Muscle layer of duodenum (tissue), 2 donors: ENCODE data around the gene OR2C1.

ENCODE experiments used
- H3K27ac ChIP-seq: one replicate; pipeline ENCODE4 v1.7.0; 2013; ENCODE audit warnings: mild to moderate bottlenecking, low read length
- H3K27me3 ChIP-seq: one replicate; pipeline ENCODE4 v1.7.0; 2013; ENCODE audit warnings: low read depth, mild to moderate bottlenecking, control low read depth, low read length
- H3K36me3 ChIP-seq, 2 donors: one replicate each; pipeline ENCODE4 v1.7.0; 2013; ENCODE audit warnings: low read length in 2 of 2, control low read depth in 1 of 2, mild to moderate bottlenecking in 1 of 2; ENCODE audit not compliant: insufficient read depth in 2 of 2, control insufficient read depth in 1 of 2
- H3K4me1 ChIP-seq, 2 donors: one replicate each; pipeline ENCODE4 v1.7.0; 2013; ENCODE audit warnings: low read length in 2 of 2, mild to moderate bottlenecking in 2 of 2, control low read depth in 1 of 2, moderate library complexity in 1 of 2; ENCODE audit not compliant: insufficient read depth in 2 of 2, control insufficient read depth in 1 of 2
- H3K4me3 ChIP-seq, 2 donors: one replicate each; pipeline ENCODE4 v1.7.0; 2013; ENCODE audit warnings: low read length in 2 of 2, low read depth in 1 of 2, mild to moderate bottlenecking in 1 of 2
- H3K9me3 ChIP-seq, 2 donors: one replicate each; pipeline ENCODE4 v1.7.0; 2013; ENCODE audit warnings: low read length in 2 of 2, control low read depth in 1 of 2, mild to moderate bottlenecking in 1 of 2; ENCODE audit not compliant: control insufficient read depth in 1 of 2
- donor health status: healthy.

The OR2C1 gene

DNA sequence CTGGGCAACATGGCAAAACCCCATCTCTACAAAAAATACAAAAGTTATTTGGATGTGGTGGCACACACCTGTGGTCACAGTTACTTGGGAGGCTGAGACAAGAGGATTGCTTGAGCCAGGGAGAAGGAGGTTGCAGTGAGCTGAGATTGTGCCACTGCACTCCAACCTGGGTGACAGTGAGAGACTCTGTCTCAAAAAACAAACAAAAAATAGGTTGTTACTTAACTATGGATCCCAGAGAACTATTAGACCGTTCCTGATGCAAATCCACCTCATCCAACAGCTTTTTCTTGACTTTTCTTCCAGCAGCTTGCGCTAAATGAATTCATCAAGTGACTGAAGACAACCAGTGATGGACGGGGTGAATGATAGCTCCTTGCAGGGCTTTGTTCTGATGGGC lies at the start of gene OR2C1:
TSS of gene OR2C1 (plus strand) at position 301 of the 400 bp plus-strand sequence. CDS start at position 353, 52 bp downstream.
- no peak within 1 kb of the TSS for H3K4me3 ChIP-seq

DNA sequence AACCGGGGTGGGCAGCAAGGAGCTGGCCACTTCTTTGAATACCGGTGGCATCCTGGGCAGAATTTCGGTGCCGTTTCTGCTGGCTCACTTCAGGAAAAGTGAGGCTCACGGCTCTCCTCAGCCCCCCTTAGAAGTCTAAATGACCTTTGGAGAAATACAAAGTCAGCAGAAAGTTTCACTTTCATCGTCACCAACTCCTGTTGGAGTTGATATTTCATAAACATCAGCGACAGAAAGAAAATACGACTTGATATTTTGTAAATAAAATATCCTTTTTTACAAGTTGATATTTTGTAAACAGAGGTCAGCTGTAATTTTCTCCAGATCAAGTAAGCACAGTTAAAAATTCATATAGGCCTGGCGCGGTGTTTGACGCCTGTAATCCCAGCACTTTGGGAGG lies 49.6 kb upstream of the OR2C1 start:
- Histone ChIP-seq H3K4me1 (peaks cover 0 to 12% of the 10 kb centered on the region in 2 donors), H3K36me3 (peaks cover 18 to 53% of the 10 kb centered on the region in 2 donors), H3K4me3 (peak overlapping the region; percentile 82 to 86), H3K27ac (peak overlapping the region; percentile 60), H3K27me3 (no peaks in the 10 kb centered on the region), H3K9me3 (peaks cover 44 to 50% of the 10 kb centered on the region in 2 donors)

More for the DNA sequence above, at the start of gene OR2C1:
- Histone ChIP-seq H3K36me3 (no peaks in the 10 kb centered on the region), H3K4me1 (no peaks in the 10 kb centered on the region), H3K27ac (no peak within 1 kb of the TSS), H3K27me3 (no peaks in the 10 kb centered on the region), H3K9me3 (peaks cover 0 to 2% of the 10 kb centered on the region in 2 donors)

DNA sequence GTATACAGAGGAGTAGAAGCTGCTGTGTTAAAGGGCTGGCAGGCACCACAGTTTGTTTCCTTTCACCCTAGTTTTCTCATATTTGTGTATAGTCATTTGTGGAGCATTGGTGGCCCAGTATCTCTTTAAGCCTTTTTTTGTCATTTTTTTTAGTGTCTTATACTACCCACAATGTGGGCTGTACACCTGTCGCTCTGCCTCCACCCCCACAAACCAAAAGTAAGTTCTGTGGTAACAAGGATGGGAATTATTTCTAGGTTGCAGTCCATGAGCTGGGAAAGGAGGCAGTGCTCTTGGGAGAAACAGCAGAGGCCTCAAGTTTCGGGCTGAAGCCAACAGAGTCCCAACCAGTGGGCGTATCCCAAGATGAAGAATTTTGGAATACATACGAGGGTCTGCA lies 44.2 kb upstream of the OR2C1 start:
- Histone ChIP-seq H3K27ac (no peak overlapping the region), H3K9me3 (peaks cover 58 to 88% of the 10 kb centered on the region in 2 donors), H3K36me3 (peaks cover 33 to 83% of the 10 kb centered on the region in 2 donors), H3K27me3 (no peaks in the 10 kb centered on the region), H3K4me1 (peaks cover 0 to 4% of the 10 kb centered on the region in 2 donors), H3K4me3 (peak overlapping the region in 1 of 2 donors; percentile 86)

DNA sequence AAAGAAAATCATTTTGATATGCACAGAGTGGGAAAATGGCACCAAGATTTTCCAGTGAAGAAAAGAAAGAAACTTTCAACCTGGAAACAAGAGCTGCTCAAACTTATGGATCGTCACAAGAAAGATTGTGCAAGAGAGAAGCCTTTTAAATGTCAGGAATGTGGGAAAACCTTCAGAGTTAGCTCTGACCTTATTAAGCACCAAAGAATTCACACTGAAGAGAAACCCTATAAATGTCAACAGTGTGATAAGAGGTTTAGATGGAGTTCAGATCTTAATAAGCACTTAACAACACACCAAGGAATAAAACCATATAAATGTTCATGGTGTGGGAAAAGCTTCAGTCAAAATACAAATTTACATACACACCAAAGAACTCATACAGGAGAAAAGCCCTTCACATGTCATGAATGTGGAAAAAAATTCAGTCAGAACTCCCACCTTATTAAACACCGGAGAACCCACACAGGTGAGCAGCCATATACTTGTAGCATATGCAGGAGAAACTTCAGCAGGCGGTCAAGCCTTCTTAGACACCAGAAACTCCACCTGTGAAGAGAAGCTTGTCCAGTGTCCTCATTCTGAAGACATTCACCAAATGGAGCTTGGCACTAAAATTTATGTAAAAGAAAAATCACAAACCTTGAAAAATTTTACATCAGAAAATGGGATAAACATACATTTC lies 38.2 kb upstream of the OR2C1 start:
- H3K4me3 ChIP-seq: peak overlapping the region; percentile 42 to 86
- H3K36me3 ChIP-seq: peaks cover 35 to 62% of the 10 kb centered on the region in 2 donors
- H3K27me3 ChIP-seq: no peaks in the 10 kb centered on the region
- no peaks in the 10 kb centered on the region for H3K4me1 ChIP-seq
- no peak overlapping the region for H3K27ac ChIP-seq
- H3K9me3 ChIP-seq: peaks cover 75 to 94% of the 10 kb centered on the region in 2 donors

DNA sequence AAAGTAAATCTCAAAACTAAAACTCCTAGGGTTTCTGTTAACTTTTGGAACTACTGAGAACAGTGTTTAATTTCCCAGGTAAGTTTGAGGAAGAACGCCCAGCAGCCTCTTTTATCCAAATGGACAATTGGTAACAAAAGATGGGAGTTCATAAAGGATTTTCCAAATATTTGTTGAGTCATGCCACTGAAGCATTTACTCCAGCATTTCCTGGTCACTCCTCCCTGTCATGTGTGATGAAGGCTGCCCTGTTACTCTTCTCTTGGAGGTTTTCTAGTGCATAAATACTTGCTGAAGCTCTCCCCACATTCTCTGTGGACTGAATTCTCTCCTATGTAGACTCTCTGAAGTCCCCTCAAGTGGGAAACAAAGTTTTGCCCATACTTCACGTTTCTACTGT lies 33.9 kb upstream of the OR2C1 start:
- peaks cover 13 to 19% of the 10 kb centered on the region in 2 donors for H3K36me3 ChIP-seq
- H3K4me3 ChIP-seq: peak overlapping the region in 1 of 2 donors; percentile 48
- H3K27ac ChIP-seq: no peak overlapping the region
- H3K27me3 ChIP-seq: no peaks in the 10 kb centered on the region
- H3K9me3 ChIP-seq: peaks cover 46 to 83% of the 10 kb centered on the region in 2 donors
- no peaks in the 10 kb centered on the region for H3K4me1 ChIP-seq

DNA sequence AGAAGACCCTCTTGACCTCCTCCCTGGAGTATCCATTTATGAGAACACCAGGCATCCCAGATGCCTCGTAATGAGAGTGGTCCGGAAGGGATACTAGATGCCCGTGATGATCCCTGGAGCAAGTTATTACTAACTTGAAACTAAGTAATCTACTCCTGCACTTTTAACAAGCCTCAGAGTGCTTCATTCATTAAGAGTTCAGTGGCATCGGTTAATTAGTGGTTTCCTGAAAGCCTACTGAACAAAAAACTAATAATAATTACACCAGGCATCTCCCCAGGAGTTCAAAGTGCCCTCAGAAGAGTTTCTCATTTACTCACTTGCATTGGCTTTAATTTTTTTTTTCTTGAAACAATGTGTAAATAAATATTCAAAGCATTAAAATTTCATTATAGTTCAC lies 28.2 kb upstream of the OR2C1 start:
- no peak overlapping the region for H3K4me3 ChIP-seq
- no peaks in the 10 kb centered on the region for H3K36me3 ChIP-seq
- no peaks in the 10 kb centered on the region for H3K4me1 ChIP-seq
- no peak overlapping the region for H3K27ac ChIP-seq
- H3K27me3 ChIP-seq: no peaks in the 10 kb centered on the region
- H3K9me3 ChIP-seq: peaks cover 0 to 44% of the 10 kb centered on the region in 2 donors

DNA sequence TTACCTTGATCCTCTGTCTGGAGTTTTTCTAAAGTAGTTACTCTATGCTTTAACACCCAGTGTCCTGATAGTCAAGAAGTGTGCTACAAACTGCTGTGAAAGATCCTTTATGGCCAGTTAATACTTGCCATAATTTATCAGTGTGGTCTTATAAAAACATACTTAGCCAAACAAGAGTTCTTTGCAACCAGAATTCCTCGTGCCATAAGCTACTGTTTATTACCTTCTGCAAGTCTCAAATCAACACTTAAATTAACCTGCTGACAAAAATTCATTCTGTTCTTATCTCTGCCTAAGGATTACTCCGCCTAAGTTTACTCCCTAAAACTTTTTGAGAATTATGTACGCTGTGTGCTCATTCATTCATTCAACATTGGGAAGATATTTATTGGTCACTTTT lies 27.6 kb upstream of the OR2C1 start:
- Histone ChIP-seq H3K27ac (no peak overlapping the region), H3K4me1 (no peaks in the 10 kb centered on the region), H3K27me3 (no peaks in the 10 kb centered on the region), H3K4me3 (no peak overlapping the region), H3K9me3 (peaks cover 0 to 40% of the 10 kb centered on the region in 2 donors), H3K36me3 (no peaks in the 10 kb centered on the region)

DNA sequence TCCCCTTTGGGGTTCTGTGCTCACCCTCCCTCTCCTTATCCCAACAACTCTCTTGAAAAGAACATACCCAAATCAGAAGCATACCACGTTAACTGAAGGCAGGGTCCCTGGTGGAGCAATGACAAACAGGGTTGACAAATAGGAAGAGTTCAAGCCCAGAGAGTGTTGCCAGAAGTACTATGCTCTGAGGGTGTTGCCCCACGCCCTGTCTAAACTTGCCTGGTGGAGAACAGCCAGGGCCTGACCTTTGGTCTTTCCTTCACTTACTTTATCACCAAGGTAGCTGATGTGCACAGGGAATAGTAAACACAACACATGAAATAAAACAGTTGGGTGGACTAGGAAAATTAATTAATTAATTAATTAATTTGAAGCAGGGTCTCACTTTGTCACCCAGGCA lies 27.0 kb upstream of the OR2C1 start:
- Histone ChIP-seq H3K27me3 (no peaks in the 10 kb centered on the region), H3K9me3 (peaks cover 0 to 35% of the 10 kb centered on the region in 2 donors)

DNA sequence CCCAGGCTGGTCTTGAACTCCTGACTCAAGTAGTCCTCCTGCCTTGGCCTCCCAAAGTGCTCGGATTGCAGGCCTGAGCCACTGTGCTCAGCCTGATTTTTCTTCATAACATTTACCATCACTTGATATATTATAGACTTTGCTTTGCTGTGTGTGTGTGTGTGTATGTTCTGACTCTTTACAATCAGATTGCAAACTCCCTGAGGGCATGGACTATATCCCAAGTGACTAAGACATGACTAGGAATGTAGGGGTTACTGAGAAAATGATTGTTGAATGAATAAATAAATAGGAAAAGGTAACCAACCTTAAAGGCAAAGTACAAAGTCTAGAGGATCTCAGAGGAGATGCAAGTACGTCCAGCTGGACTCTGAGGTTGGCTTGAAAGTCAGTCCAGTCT lies 9.6 kb upstream of the OR2C1 start:
- no peaks in the 10 kb centered on the region for H3K27me3 ChIP-seq
- peaks cover 0 to 3% of the 10 kb centered on the region in 2 donors for H3K9me3 ChIP-seq
- no peak overlapping the region for H3K4me3 ChIP-seq
- H3K4me1 ChIP-seq: no peaks in the 10 kb centered on the region
- no peaks in the 10 kb centered on the region for H3K36me3 ChIP-seq
- no peak overlapping the region for H3K27ac ChIP-seq

More for the DNA sequence above, 27.0 kb upstream of the OR2C1 start:
- Histone ChIP-seq H3K4me1 (no peaks in the 10 kb centered on the region), H3K36me3 (no peaks in the 10 kb centered on the region), H3K27ac (no peak overlapping the region), H3K4me3 (no peak overlapping the region)

DNA sequence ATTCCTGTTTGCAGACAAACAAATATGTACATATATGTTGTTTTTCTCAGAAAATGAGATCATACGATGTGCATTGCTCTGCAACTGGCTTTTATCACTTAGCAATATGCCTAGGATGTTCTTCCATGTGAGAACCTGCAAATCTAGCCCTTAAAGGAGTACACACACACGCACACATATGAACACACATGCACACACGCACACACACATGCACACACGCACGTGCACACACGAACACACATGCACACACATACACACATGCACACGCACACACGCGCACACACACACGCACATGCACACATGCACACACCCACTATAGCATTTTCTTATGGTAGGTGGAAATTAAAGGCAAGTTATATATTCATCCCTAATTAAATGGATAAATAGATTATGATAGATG lies 8.1 kb upstream of the OR2C1 start:
- no peaks in the 10 kb centered on the region for H3K36me3 ChIP-seq
- H3K4me1 ChIP-seq: no peaks in the 10 kb centered on the region
- no peaks in the 10 kb centered on the region for H3K9me3 ChIP-seq
- H3K4me3 ChIP-seq: no peak overlapping the region
- no peak overlapping the region for H3K27ac ChIP-seq
- H3K27me3 ChIP-seq: no peaks in the 10 kb centered on the region

DNA sequence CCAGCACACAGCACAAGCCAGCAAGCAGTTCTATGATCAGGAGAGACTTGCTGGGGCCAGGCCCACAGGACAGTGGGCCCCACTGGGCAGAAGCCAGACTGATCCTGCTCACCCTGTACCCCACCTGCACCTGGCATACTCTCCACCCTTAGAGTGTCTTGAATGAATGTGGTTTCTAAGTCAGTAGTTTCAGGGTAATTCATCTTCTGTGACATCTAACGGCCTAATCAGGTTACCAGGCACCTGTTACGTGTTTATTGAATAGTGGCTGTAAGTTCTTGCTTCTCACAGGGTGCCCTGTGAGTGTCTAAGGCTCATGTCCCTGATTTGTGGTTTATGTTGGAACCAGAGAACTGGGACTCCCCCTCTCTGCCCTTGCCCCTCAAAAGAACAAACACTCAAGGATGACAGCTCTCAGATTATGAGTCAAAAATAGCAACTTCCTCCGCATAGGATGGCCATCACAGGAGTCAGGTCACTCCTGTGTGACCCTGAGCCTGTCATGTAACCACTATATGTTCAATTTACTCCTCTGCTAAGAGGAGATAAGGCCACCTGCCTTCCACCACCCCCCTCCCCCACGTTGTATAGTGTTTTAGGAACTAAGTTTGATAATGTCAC lies 7.0 kb upstream of the OR2C1 start:
- no peaks in the 10 kb centered on the region for H3K4me1 ChIP-seq
- H3K9me3 ChIP-seq: no peaks in the 10 kb centered on the region
- no peak overlapping the region for H3K27ac ChIP-seq
- H3K4me3 ChIP-seq: no peak overlapping the region
- H3K27me3 ChIP-seq: no peaks in the 10 kb centered on the region
- H3K36me3 ChIP-seq: no peaks in the 10 kb centered on the region
